OCI-LY3 (cell line): Measurements from ENCODE around the gene RAB20.

Experiments used
- EZH2phosphoT487 ChIP-seq: fragments of 200-600 bp; shearing (Covaris generic); IDR thresholded peaks from 2 replicates; pipeline ENCODE4 v1.6.1; 2018; ENCODE audit warnings: antibody characterized with exemption, mixed run types, low read depth
- TF ChIP-seq, protein P1 (sequence below): fragments of 200-600, 300-600 bp; sonication (generic); IDR thresholded peaks from 2 replicates; pipeline ENCODE4 v1.5.1; 2014; ENCODE audit warnings: antibody characterized with exemption, low read length, low read depth

DNA sequence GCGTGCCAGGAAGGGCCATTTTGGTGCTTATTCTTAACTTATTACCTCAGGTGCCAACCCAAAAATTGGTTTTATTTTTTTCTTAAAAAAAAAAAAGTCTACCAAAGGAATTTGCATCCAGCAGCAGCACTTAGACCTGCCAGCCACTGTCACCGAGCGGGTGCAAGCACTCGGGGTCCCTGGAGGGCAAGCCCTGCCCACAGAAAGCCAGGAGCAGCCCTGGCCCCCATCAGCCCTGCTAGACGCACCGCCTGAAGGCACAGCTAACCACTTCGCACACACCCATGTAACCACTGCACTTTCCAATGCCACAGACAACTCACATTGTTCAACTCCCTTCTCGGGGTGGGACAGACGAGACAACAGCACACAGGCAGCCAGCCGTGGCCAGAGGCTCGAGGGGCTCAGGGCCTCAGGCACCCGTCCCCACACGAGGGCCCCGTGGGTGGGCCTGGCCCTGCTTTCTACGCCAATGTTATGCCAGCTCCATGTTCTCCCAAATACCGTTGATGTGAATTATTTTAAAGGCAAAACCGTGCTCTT lies 49.3 kb downstream of the RAB20 start:
- TF ChIP-seq, protein P1, sequence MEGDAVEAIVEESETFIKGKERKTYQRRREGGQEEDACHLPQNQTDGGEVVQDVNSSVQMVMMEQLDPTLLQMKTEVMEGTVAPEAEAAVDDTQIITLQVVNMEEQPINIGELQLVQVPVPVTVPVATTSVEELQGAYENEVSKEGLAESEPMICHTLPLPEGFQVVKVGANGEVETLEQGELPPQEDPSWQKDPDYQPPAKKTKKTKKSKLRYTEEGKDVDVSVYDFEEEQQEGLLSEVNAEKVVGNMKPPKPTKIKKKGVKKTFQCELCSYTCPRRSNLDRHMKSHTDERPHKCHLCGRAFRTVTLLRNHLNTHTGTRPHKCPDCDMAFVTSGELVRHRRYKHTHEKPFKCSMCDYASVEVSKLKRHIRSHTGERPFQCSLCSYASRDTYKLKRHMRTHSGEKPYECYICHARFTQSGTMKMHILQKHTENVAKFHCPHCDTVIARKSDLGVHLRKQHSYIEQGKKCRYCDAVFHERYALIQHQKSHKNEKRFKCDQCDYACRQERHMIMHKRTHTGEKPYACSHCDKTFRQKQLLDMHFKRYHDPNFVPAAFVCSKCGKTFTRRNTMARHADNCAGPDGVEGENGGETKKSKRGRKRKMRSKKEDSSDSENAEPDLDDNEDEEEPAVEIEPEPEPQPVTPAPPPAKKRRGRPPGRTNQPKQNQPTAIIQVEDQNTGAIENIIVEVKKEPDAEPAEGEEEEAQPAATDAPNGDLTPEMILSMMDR = no peak
- no peak for TF ChIP-seq EZH2phosphoT487
